GM12874 (cell line): Measurements from ENCODE around the gene PKHD1.

Source experiments
- CTCF ChIP-seq: IDR thresholded peaks from 2 replicates; pipeline ENCODE4 v1.5.1; 2011; ENCODE audit warnings: low read depth, mild to moderate bottlenecking, control low read depth, low read length, moderate library complexity; ENCODE audit not compliant: insufficient read depth

The PKHD1 gene, protein sequence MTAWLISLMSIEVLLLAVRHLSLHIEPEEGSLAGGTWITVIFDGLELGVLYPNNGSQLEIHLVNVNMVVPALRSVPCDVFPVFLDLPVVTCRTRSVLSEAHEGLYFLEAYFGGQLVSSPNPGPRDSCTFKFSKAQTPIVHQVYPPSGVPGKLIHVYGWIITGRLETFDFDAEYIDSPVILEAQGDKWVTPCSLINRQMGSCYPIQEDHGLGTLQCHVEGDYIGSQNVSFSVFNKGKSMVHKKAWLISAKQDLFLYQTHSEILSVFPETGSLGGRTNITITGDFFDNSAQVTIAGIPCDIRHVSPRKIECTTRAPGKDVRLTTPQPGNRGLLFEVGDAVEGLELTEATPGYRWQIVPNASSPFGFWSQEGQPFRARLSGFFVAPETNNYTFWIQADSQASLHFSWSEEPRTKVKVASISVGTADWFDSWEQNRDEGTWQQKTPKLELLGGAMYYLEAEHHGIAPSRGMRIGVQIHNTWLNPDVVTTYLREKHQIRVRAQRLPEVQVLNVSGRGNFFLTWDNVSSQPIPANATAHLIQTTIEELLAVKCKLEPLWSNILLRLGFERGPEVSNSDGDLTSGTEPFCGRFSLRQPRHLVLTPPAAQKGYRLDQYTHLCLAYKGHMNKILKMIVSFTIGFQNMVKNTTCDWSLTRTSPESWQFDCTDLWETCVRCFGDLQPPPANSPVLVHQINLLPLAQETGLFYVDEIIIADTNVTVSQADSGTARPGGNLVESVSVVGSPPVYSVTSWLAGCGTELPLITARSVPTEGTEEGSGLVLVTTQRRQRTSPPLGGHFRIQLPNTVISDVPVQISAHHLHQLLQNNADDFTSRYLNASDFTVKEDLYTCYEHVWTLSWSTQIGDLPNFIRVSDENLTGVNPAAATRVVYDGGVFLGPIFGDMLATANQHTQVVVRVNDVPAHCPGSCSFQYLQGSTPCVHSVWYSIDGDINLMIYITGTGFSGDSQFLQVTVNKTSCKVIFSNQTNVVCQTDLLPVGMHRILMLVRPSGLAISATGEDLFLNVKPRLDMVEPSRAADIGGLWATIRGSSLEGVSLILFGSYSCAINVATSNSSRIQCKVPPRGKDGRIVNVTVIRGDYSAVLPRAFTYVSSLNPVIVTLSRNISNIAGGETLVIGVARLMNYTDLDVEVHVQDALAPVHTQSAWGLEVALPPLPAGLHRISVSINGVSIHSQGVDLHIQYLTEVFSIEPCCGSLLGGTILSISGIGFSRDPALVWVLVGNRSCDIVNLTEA (N-terminal part only)

DNA sequence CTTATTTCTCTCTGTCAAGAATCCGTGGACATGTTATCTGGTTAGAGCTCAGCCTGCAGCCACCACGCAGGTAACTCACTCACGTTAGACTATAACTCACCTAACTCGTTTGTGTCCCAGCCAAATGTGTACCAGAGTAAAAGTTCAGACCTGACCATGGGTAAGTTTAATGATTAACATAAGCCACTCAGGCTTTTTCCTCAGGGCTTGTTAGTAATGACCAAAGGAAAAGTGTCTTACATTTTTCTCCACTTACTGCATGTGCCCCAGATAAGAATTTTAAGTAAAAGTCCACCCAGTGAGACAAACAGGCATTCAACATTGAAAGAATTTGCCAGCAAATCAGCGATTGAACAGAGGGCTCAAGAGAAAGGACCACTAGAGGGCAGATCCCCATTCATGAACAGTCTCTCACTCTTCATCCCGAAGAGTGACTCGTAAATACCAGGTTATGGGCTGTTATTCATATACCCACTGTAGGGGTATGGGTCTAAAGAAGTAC, at the start of gene PKHD1:
Gene PKHD1 (minus strand): TSS at position 116 of the 502 bp plus-strand sequence. CDS start 2,680 bp downstream, outside the sequence.
- TF ChIP-seq CTCF, result peak; percentile 49; the same call in 1 of the 2 replicates

DNA sequence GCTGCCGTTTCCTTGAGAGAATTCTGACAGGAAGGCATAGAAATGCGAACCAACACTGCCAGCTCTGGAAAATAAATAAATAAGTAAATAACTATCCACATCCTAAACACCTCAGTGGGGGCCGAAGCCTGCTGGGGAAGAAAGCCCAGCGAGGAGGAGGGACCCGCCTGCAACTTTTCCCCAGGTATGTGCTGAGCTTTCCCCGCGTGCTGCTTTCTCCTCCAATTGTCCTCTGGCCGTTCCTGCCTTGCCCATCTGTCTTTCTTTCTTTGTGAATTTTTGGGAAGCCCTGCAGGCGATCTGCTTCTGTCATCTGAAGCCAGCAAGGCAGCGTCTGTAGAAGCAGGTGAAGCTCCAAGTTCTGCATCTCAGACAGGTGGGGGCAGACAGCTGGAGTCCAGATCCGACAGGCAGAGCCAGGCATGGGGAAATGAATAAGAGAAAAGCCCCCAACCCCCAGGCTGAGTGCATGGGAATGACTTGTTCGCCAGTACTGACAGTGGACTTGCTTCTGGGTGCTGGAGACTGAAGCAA, 49.6 kb upstream of the PKHD1 start:
- no peak for TF ChIP-seq CTCF

DNA sequence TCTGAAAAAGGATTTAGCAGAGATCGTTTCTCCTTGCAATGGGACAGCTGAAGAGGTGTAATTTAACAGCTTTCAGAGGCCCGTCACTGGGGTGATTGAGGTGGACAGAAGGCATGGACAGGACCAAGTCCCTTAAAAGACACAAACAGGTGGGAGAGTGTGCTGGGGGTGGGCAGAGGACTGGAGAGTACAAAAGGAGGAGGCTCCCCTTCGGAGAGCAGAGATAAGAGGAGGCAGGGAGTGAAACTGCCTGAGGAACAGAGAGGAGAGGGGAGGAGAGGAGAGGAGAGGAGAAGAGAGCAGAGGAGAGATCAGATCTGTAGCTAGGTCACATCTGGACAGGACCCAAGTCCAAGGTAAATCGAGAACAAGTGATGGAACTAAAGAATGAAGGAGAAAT, 48.6 kb upstream of the PKHD1 start:
- no peak for TF ChIP-seq CTCF

DNA sequence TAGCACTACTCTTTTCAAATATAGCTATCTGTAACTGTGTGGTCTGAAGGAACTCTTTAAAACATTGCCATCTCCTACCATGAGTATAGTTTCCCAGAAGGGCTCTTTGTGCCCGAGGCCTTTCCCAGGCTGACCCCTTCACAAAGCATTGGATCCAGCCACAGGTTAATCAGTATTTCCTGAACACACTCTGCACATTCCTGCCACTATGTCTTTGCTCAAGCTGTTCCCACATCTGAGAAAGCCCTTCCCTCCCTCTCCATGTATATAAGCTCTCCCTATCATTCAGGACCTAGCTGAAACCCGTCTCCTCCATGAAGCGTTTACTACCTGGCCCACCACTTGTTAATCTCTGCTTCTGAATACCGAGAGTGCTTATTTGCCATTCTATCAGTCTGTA, 47.8 kb upstream of the PKHD1 start:
- TF ChIP-seq CTCF, result no peak

- no peak for TF ChIP-seq CTCF
Observed at GRCh38 chr6:52134011-52134410, 46.6 kb upstream of the PKHD1 start.

- TF ChIP-seq CTCF, result no peak
Observed at GRCh38 chr6:52133324-52133723, 45.9 kb upstream of the PKHD1 start.

GRCh38 chr6:52132292-52132691, 44.9 kb upstream of the PKHD1 start:
- TF ChIP-seq CTCF, result no peak
